ENCODE data around the gene SLC35A5. TPM values are rescaled to one million over a fixed set of nuclear protein-coding genes. Genes with fewer than 3 reads are reported as not detected.

The SLC35A5 gene
- total RNA-seq, 1 experiment from 2014 or later: 21.4 TPM

DNA sequence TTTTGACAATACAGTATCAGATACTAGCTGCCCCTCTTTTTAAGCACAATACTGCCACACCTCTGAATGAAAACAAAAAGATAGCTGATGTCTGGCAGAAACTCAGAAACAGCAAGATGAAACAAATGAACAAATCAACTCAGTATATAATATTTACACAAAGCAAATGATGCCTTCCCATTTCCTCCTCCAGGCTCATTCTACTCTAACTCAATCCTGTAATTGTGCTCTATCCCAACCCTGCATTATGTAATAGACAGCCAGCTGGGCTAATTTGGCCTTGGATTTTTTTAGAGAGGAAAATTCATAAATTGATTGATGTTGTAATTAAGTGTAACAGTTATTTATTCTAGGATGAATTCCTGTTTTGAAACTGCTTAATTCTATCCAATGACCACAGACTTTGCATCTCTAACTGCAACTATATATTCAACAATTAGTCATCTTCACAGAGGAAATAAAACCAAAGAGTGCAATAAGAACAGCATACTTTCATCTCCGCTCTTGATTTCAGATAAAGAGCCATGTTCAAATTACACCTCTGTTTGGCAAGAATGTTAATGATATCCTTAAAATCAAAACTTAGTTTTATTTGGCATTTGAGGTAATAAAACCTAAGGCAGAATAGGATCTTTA lies 6.2 kb upstream of the SLC35A5 start:
- no peaks in the 10 kb centered on the region for H3K9me2 ChIP-seq (ENCODE audit: insufficient read depth)
- no peaks in the 10 kb centered on the region for H4K20me1 ChIP-seq (ENCODE audit: insufficient read depth)
- H3K27me3 ChIP-seq (ENCODE audit: insufficient read depth, low read length): no peaks in the 10 kb centered on the region
- ATAC-seq (no peak), DNase-seq (ENCODE audit: low read depth, low spot score) (no peak)
- ChIA-PET CTCF (no interaction called here), POLR2A (no interaction called here), RAD21 (ENCODE audit: low non-redundant PET in 1 of 2, low total read pairs in 2 of 2, uncharacterized antibody in 2 of 2, unreplicated experiment in 2 of 2) (no interaction called here)
- intact Hi-C loops (cut with micrococcal nuclease): no loop called here
- no peak overlapping the region for H3K4me2 ChIP-seq (ENCODE audit: low read length)
- H2AFZ ChIP-seq (ENCODE audit: low read depth, low read length, poor library complexity, severe bottlenecking): no peak overlapping the region
- BruUV-seq (replicated peaks): no TSS peak
- peaks cover 87% of the 10 kb centered on the region for H3K79me2 ChIP-seq (ENCODE audit: insufficient read depth, low read length)
- H3K4me1 ChIP-seq (ENCODE audit: control insufficient read depth in 1 of 2, insufficient read depth in 2 of 2, low read length in 2 of 2): peaks cover 7 to 9% of the 10 kb centered on the region in 2 experiments; a peak in 3 of 4 replicates
- no peak overlapping the region for H3K9ac ChIP-seq (ENCODE audit: low read length)
- TF ChIP-seq SRF (IDR thresholded peaks at IDR 0.05; ENCODE audit: low read depth) (no peak), FOSL1 (IDR thresholded peaks at IDR 0.05; ENCODE audit: low read depth) (no peak), ZBTB33 (IDR thresholded peaks at IDR 0.05; ENCODE audit: extremely low read depth, insufficient replicate concordance, low read length) (no peak), RAD21 (IDR thresholded peaks at IDR 0.05; ENCODE audit: low read depth) (no peak), ZFX (IDR thresholded peaks at IDR 0.05) (no peak), ELF1 (IDR thresholded peaks at IDR 0.05; ENCODE audit: borderline replicate concordance, low read depth) (no peak), POLR2AphosphoS5 (IDR thresholded peaks at IDR 0.05; ENCODE audit: low read depth, low read length) (no peak)
- TF ChIP-seq, protein P1, sequence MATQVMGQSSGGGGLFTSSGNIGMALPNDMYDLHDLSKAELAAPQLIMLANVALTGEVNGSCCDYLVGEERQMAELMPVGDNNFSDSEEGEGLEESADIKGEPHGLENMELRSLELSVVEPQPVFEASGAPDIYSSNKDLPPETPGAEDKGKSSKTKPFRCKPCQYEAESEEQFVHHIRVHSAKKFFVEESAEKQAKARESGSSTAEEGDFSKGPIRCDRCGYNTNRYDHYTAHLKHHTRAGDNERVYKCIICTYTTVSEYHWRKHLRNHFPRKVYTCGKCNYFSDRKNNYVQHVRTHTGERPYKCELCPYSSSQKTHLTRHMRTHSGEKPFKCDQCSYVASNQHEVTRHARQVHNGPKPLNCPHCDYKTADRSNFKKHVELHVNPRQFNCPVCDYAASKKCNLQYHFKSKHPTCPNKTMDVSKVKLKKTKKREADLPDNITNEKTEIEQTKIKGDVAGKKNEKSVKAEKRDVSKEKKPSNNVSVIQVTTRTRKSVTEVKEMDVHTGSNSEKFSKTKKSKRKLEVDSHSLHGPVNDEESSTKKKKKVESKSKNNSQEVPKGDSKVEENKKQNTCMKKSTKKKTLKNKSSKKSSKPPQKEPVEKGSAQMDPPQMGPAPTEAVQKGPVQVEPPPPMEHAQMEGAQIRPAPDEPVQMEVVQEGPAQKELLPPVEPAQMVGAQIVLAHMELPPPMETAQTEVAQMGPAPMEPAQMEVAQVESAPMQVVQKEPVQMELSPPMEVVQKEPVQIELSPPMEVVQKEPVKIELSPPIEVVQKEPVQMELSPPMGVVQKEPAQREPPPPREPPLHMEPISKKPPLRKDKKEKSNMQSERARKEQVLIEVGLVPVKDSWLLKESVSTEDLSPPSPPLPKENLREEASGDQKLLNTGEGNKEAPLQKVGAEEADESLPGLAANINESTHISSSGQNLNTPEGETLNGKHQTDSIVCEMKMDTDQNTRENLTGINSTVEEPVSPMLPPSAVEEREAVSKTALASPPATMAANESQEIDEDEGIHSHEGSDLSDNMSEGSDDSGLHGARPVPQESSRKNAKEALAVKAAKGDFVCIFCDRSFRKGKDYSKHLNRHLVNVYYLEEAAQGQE (IDR thresholded peaks at IDR 0.05; ENCODE audit: low read depth): no peak
- H3K27ac ChIP-seq (ENCODE audit: low read depth, low read length): no peak overlapping the region
- H3K36me3 ChIP-seq (ENCODE audit: control insufficient read depth in 1 of 2, insufficient read depth in 2 of 2, low read length in 2 of 2): no peaks in the 10 kb centered on the region
- H3K4me3 ChIP-seq (replicated peaks in 1 of 2; ENCODE audit: low read depth in 1 of 2, low read length in 2 of 2): no peak overlapping the region
- H3K9me3 ChIP-seq (ENCODE audit: control insufficient read depth in 1 of 2, insufficient read depth in 1 of 2, low read depth in 1 of 2, low read length in 2 of 2): no peaks in the 10 kb centered on the region
